HG02571 (cell line): ENCODE data around the gene SPATA2.
A peak's percentile ranks its signal among the peaks of the same experiment; 100 is the strongest.

Experiments used
- ATAC-seq: cut with Tn5 transposase; IDR thresholded peaks from one replicate; pipeline ENCODE4 v1.9.1; 2021; ENCODE audit warnings: mild to moderate bottlenecking, moderate library complexity; ENCODE audit not compliant: unreplicated experiment

The SPATA2 gene

GRCh38 chr20:49936153-49937026 is 21.1 kb upstream of the SPATA2 start, which contains the start of gene RNF114:
RNF114 (plus strand) TSS chr20:49936397; CDS start chr20:49936413, 16 bp downstream.
- ATAC-seq = peak; percentile 63

GRCh38 chr20:49935746-49936152 is 20.4 kb upstream of the SPATA2 start:
- ATAC-seq = peak; percentile 2

GRCh38 chr20:49929142-49929494 is 13.8 kb upstream of the SPATA2 start:
- ATAC-seq = no peak

- no peak for ATAC-seq
Observed at GRCh38 chr20:49928411-49929141, 13.2 kb upstream of the SPATA2 start.

GRCh38 chr20:49925901-49926454 is 10.6 kb upstream of the SPATA2 start:
- no peak for ATAC-seq

GRCh38 chr20:49924247-49924646 is 8.9 kb upstream of the SPATA2 start:
- no peak for ATAC-seq

- no peak for ATAC-seq
Observed at GRCh38 chr20:49919461-49919860, 4.1 kb upstream of the SPATA2 start.

GRCh38 chr20:49919009-49919408 is 3.7 kb upstream of the SPATA2 start:
- ATAC-seq = no peak

- no peak for ATAC-seq
Observed at GRCh38 chr20:49918446-49918845, 3.1 kb upstream of the SPATA2 start.

- no peak for ATAC-seq
Observed at GRCh38 chr20:49916146-49917002, 1.0 kb upstream of the SPATA2 start.

GRCh38 chr20:49915118-49915379 is 280 bp downstream of the SPATA2 start:
- peak; percentile 2 for ATAC-seq

- ATAC-seq = no peak
Observed at GRCh38 chr20:49914310-49915117, 815 bp downstream of the SPATA2 start.

- ATAC-seq = no peak
Observed at GRCh38 chr20:49913399-49914047, 1.8 kb downstream of the SPATA2 start.

GRCh38 chr20:49910340-49910706 is 5.0 kb downstream of the SPATA2 start:
- no peak for ATAC-seq

GRCh38 chr20:49909499-49910339 is 5.6 kb downstream of the SPATA2 start:
- ATAC-seq = no peak

GRCh38 chr20:49908258-49908565 is 7.1 kb downstream of the SPATA2 start:
- no peak for ATAC-seq

- ATAC-seq = no peak
Observed at GRCh38 chr20:49907405-49908257, 7.7 kb downstream of the SPATA2 start.

- ATAC-seq = no peak
Observed at GRCh38 chr20:49906615-49907154, 8.6 kb downstream of the SPATA2 start.
